ENCODE data around the gene PDC. TPM values are rescaled to one million over a fixed set of nuclear protein-coding genes. Genes with fewer than 3 reads are reported as not detected.

The PDC gene
- not detected in 2 replicates for total RNA-seq

GRCh38 chr1:186461014-186461413, at the start of gene PDC:
TSS of gene PDC (minus strand) at chr1:186461114. CDS start at chr1:186449459, 11,655 bp downstream.

Other genes with a start within 250 kb of the PDC start
- under 0.01 and 0.96 TPM in 2 replicates for gene PRG4, start 164.8 kb downstream of the PDC start, total RNA-seq
- gene TPR, start 85.9 kb downstream of the PDC start, total RNA-seq = 32.3 and 38.5 TPM in 2 replicates
- gene ODR4, start 85.3 kb downstream of the PDC start, total RNA-seq = 9.8 and 19.7 TPM in 2 replicates
- 4.8 and 16.0 TPM in 2 replicates for gene PTGS2, start 219.3 kb upstream of the PDC start, total RNA-seq

Data from epithelial cell of alveolus of lung (primary cell).